ENCODE results near the gene STARD8. TPM values are rescaled to one million over a fixed set of nuclear protein-coding genes. Genes with fewer than 3 reads are reported as not detected.
"Not testable (repeated sequence)": the region's sequence is repeated elsewhere in the genome, so short reads cannot be mapped to it uniquely, and the experiment has no call there.

Gene STARD8
- total RNA-seq, 1 donor from 2014 or later = 16.0 TPM

GRCh38 chrX:68627986-68628385 is 19.5 kb upstream of the STARD8 start:
- no peaks in the 10 kb centered on the region for H3K9me3 ChIP-seq
- intact Hi-C loops (cut with DNase I) = no loop called here
- no peaks in the 10 kb centered on the region for H3K4me1 ChIP-seq
- DNase-seq (ENCODE audit: low spot score in 2 of 2) = no peak
- no peak overlapping the region for H3K27ac ChIP-seq
- TF ChIP-seq, protein P1, sequence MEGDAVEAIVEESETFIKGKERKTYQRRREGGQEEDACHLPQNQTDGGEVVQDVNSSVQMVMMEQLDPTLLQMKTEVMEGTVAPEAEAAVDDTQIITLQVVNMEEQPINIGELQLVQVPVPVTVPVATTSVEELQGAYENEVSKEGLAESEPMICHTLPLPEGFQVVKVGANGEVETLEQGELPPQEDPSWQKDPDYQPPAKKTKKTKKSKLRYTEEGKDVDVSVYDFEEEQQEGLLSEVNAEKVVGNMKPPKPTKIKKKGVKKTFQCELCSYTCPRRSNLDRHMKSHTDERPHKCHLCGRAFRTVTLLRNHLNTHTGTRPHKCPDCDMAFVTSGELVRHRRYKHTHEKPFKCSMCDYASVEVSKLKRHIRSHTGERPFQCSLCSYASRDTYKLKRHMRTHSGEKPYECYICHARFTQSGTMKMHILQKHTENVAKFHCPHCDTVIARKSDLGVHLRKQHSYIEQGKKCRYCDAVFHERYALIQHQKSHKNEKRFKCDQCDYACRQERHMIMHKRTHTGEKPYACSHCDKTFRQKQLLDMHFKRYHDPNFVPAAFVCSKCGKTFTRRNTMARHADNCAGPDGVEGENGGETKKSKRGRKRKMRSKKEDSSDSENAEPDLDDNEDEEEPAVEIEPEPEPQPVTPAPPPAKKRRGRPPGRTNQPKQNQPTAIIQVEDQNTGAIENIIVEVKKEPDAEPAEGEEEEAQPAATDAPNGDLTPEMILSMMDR (IDR thresholded peaks at IDR 0.05) = no peak
- no peaks in the 10 kb centered on the region for H3K36me3 ChIP-seq
- no peaks in the 10 kb centered on the region for H3K27me3 ChIP-seq
- H3K4me3 ChIP-seq = no peak overlapping the region

GRCh38 chrX:68629936-68630335 is 17.5 kb upstream of the STARD8 start:
- H3K9me3 ChIP-seq; H3K36me3 ChIP-seq; DNase-seq (ENCODE audit: low spot score in 2 of 2); intact Hi-C loops (cut with DNase I); H3K27me3 ChIP-seq; H3K27ac ChIP-seq; H3K4me1 ChIP-seq; H3K4me3 ChIP-seq: not testable (repeated sequence)

- no peak for DNase-seq (ENCODE audit: low spot score in 2 of 2)
- no peak overlapping the region for H3K27ac ChIP-seq
- H3K27me3 ChIP-seq = no peaks in the 10 kb centered on the region
- H3K36me3 ChIP-seq = no peaks in the 10 kb centered on the region
- no peak overlapping the region for H3K4me3 ChIP-seq
- TF ChIP-seq, protein P1 (IDR thresholded peaks at IDR 0.05) = no peak
- no peaks in the 10 kb centered on the region for H3K4me1 ChIP-seq
- no peaks in the 10 kb centered on the region for H3K9me3 ChIP-seq
- intact Hi-C loops (cut with DNase I) = no loop called here
Observed at GRCh38 chrX:68631336-68631735, 16.1 kb upstream of the STARD8 start.

GRCh38 chrX:68632491-68632890 is 15.0 kb upstream of the STARD8 start:
- H3K4me3 ChIP-seq = no peak overlapping the region
- no peaks in the 10 kb centered on the region for H3K9me3 ChIP-seq
- no peaks in the 10 kb centered on the region for H3K36me3 ChIP-seq
- no peak for DNase-seq (ENCODE audit: low spot score in 2 of 2)
- TF ChIP-seq, protein P1 (IDR thresholded peaks at IDR 0.05) = no peak
- H3K27me3 ChIP-seq = no peaks in the 10 kb centered on the region
- H3K27ac ChIP-seq = no peak overlapping the region
- H3K4me1 ChIP-seq = no peaks in the 10 kb centered on the region
- intact Hi-C loops (cut with DNase I) = no loop called here

GRCh38 chrX:68633981-68634380 is 13.5 kb upstream of the STARD8 start:
- TF ChIP-seq, protein P1 (IDR thresholded peaks at IDR 0.05) = no peak
- no peaks in the 10 kb centered on the region for H3K4me1 ChIP-seq
- H3K27me3 ChIP-seq = no peaks in the 10 kb centered on the region
- intact Hi-C loops (cut with DNase I) = no loop called here
- no peak overlapping the region for H3K4me3 ChIP-seq
- no peaks in the 10 kb centered on the region for H3K9me3 ChIP-seq
- H3K36me3 ChIP-seq = no peaks in the 10 kb centered on the region
- no peak for DNase-seq (ENCODE audit: low spot score in 2 of 2)
- no peak overlapping the region for H3K27ac ChIP-seq

DNA sequence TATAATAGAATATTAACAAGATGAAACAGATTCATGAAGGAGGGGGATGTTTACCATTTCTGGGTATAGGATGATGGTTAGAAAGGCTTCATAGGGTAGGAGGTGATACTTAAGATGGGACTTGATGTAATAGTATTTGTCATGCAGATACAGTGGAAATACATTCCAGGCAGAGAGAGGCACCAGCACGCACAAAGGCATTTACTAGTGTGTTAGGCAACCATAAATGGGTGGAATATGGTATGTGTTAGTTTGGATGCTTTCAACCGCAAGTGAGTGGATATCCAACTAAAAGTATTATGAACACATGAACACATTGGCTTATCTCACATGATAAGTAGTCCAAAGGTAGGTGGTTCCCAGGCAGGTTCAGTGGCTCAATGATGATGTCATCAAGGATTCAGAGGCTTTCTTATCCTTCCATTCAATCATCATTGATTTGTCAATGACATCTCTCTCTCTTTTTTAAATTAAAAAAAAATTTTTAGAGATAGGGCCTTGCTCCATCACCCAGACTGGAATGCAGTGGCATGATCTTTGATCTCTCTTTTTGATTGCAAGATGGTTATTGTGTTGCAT is 12.7 kb upstream of the STARD8 start:
- no peaks in the 10 kb centered on the region for H3K4me1 ChIP-seq
- no peak overlapping the region for H3K4me3 ChIP-seq
- H3K27ac ChIP-seq = no peak overlapping the region
- H3K9me3 ChIP-seq = no peaks in the 10 kb centered on the region
- no peaks in the 10 kb centered on the region for H3K27me3 ChIP-seq
- TF ChIP-seq, protein P1 (IDR thresholded peaks at IDR 0.05) = no peak
- H3K36me3 ChIP-seq = no peaks in the 10 kb centered on the region
- no peak for DNase-seq (ENCODE audit: low spot score in 2 of 2)
- intact Hi-C loops (cut with DNase I) = no loop called here
